ENCODE data around the gene IFNW1.

- TF ChIP-seq, protein P1, sequence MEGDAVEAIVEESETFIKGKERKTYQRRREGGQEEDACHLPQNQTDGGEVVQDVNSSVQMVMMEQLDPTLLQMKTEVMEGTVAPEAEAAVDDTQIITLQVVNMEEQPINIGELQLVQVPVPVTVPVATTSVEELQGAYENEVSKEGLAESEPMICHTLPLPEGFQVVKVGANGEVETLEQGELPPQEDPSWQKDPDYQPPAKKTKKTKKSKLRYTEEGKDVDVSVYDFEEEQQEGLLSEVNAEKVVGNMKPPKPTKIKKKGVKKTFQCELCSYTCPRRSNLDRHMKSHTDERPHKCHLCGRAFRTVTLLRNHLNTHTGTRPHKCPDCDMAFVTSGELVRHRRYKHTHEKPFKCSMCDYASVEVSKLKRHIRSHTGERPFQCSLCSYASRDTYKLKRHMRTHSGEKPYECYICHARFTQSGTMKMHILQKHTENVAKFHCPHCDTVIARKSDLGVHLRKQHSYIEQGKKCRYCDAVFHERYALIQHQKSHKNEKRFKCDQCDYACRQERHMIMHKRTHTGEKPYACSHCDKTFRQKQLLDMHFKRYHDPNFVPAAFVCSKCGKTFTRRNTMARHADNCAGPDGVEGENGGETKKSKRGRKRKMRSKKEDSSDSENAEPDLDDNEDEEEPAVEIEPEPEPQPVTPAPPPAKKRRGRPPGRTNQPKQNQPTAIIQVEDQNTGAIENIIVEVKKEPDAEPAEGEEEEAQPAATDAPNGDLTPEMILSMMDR (IDR thresholded peaks at IDR 0.05; ENCODE audit: low read depth, low read length, poor library complexity, severe bottlenecking), result no peak
- TF ChIP-seq EZH2phosphoT487 (IDR thresholded peaks at IDR 0.05; ENCODE audit: borderline replicate concordance, low read length), result no peak
Observed at GRCh38 chr9:21141427-21141882, at the start of gene IFNW1.
